M059J (cell line): ENCODE results near the gene TMBIM1. TPM values are rescaled to one million over a fixed set of nuclear protein-coding genes. Genes with fewer than 3 reads are reported as not detected.
"Not testable (repeated sequence)": the region's sequence is repeated elsewhere in the genome, so short reads cannot be mapped to it uniquely, and the experiment has no call there.

Source experiments
- DNase-seq: peaks from one replicate; pipeline ENCODE4 v3.0.0-alpha.2; 2012; ENCODE audit warnings: low read depth
- total RNA-seq: library from RNA; depleted of rRNA; stranded (reverse); fragments of >200 nt; shearing (Covaris generic); gene quantifications from 2 replicates; pipeline ENCODE4 v1.2.3, GENCODE V29; 2014

Gene TMBIM1
- total RNA-seq, 1 experiment from 2014 or later = 89.2 TPM

DNA sequence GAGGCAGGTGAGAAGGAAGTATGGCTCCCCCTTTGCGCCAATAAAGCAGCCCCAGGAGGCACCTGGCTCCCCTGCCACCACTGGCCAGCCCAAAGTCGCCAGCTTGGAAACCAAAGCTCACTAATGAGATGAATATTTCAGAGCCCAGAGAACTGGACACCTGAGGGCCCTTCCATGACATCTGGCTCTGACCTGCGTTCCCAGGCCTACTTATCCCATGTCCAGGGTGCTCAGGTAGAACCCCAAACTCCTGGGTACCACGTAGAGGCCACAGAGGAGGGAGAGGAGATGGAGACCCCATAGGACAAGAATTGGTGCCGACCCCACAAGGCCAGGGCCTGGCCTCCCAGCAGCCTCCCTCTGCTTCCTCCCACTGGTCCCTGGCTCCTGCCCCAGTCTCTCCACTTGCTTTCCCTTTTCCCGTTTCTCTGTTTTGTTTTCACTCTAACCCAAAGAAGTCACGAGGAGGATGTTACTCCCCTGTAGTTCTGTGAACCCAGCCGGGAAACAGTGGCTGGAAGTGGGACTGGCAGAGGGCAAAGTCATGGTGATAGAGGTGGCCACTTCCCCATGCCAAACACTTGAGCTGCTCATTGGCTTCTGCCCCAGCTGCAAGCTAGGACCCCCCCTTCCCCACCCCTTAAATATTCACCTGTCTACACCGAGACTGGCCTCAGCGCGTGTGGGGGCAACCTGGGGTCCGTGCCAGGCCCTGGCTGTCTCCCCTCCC is 820 bp downstream of the TMBIM1 start:
- no peak for DNase-seq

DNA sequence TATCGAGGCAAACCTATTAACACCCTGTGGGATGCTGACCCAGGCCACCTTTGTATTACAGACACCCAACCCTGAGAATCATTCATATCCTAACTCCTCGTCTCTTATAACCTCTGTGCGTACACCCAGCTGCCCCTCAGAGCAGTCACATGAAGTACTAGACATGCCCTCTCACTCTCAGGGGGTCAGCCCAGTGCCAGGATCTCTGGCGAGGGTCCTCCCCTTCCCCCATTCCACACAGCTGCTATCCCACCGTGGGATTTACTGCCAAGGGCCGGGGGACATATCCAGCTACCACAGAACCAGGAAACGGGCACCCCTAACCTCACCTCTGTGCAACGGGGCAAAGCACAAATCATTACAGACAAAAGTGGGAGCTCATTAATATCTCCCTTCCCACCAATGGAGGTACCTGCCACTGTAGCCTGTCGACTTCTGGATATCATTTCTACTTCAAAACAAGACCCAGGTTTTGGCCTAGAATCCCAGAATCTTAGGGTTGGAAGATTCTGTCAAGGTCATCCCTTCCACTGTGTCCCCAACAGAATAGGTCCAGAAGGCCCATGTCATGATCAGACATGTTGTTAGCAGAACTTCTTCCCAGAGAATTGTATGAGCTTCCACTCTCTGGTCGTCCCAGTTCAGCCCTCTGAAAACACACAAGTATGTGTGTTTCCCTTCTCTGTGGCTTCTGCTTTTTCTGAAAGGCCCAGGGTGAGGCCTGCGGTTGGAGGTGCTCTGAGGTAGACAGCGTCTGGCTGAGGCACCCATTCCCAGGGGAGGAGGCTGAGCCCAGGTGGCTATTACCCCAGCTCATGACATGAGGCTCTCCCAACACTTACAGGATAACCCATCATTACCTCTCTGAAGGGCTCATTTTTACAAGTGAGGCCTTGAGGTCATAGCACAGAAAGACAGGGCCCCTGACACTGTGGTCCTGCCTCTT is 1.7 kb downstream of the TMBIM1 start:
- no peak for DNase-seq

DNA sequence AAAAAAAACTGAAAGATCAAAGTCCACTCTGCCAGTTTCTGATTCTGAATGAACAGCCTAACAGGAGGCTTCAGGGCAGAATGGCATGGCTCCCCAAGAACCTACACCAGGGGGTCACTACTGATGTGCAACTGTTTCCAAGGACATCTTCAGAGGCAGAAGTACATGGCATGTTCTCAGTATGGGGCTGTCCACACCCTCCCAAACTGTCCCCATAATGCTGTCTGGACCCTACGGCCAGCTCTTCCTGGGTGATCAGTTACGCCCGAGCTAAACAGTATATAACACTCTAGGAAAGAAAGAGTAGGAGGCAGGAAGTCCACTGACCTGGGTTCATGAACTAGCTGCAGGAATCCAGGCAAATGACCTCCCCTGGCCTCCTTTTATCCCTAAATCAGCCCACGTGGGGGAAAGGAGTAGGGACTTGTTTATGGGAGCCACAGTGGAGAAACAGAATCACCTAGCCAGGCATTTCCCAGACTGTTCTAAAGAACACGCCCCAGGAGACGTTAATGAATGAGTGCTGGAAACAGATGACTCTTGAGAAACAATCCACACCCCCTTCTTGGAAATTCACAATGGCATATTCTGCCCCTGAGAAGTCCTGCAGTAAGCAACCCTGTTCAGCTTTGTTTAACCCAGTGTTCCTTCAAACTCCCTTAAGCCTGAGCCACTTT is 2.5 kb downstream of the TMBIM1 start:
- DNase-seq = no peak

DNA sequence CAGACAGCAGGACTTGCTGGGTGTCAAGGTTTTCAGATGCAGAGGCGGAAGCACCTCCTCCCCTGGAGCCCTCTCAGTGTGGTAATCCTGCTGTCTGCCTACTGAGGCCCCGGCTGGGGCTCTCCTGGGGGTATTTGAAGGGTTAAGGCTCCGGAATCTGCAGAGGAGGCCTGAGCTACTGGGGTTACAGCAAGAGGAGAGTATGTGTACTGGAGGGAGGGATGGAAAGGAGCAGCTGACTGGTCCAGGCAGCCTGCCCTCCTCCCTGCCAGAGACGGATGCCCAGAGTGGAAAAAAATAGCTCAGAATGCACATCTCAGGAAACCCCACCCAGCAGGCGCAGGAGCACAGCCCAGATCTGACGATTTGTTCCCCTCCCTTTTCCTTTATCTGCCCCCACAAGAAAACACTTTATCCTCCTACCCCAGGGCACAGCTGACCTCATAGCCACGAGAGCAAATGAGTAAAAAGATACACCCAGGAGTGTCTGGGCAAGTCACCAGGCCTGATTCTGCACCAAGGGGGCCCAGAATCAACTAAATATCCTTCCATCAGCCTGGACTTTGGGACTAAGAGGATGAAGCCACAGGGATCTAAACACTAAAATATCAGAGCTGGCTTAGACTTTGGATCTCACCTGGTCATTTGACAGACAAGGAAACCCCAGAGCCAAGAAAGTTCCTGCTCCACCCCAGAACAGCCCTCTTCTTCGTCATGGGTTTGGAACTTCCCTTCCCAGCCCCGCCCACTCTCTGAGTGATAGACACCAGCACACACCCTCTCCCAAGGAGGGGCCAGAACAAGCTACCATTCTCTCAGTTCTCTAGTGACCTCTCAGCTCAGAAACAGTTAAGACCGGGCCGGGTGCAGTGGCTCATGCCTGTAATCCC is 5.5 kb downstream of the TMBIM1 start:
- DNase-seq = peak; percentile 95

DNA sequence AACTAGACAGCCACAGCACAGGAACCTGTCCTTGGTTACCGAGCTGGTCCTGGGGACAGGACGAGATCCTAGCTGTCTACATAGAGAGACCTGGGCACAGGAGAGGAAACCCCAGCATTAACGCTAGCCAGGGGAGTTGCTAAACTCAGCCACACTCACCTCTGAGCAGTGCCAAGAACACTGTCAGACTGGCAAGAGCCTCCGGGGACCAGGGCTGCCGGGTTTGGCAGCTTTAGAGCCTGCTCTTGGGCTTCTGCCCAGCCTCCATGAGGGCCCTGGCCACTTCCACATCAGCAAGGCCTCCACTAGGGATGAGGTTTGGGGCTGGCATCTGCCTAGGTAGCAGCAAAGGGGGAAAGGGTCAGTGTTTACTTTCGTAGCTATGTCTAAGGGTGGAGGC is 6.7 kb downstream of the TMBIM1 start:
- peak; percentile 71 for DNase-seq

DNA sequence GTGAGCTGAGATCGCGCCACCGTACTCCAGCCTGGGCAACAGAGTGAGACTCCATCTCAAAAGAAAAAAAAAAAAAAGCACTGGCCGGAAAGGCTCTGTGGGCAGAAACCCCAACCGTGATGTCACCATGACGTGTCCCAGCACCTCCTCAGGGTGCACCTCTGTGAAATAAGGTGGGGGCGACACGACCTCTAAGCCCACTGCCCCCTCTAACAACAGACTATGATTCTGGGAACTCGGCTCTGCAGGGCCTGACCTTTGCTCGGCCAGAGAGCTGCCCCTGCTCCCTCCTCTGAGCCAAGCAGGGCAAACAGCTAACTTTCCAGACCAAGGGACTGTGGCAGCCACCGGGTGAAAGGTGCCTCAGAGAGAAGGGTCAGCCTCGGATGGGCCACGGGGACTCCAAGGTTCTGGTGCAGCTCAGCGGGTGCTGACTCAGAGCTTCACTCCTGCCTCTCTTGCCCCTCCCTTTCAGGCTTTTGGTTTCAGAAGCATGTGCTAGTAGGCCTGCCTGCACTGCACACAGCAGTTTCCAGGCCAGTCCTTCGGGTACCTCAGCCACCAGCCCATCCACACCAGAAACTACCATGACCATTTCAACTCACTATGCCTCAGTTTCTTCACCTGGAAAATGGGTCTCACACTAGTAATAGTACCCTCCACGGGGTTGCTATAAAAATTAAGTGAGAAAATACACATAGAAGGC is 8.0 kb downstream of the TMBIM1 start:
- DNase-seq = peak; percentile 84

DNA sequence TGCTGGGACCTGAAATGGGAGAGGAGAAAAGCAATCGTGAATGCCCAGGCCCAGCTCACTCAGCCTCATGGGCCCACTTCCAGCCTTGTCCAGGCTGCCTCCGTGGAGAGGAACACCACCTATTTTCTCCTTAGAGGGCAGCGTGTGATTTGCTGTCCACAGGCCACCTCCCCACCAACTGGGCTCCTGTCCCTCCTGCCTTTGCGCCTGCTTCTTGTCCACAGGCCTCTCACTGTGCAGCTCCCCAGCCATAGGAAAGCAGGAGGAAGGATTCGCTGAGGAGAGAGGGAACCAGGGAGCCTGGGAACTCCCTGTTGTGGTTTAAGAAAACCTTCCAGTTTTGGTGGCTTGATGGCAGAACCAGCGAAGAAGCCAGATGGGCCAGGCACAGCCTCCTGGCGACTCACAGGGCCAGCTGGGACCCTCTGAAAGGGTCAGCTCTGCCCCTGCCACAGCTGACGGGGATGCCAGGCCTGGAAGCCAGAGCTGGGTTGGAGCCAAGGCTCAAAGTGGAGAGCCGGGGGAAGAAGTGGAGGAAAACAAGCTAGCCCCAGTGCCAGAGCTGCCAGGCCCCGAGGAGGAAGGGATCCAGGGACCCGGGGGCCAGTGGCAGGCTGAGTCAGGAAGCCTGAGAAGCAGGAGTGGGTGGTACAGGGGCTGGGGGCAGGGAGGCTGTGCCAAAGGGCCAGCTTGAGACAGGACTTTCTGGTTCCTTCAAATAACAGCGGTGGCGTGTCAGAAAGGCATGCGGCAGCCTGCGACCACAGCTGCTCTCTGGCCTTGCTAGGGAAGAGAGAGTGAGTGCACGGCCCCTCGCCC is 9.9 kb downstream of the TMBIM1 start:
- peak; percentile 66 for DNase-seq

DNA sequence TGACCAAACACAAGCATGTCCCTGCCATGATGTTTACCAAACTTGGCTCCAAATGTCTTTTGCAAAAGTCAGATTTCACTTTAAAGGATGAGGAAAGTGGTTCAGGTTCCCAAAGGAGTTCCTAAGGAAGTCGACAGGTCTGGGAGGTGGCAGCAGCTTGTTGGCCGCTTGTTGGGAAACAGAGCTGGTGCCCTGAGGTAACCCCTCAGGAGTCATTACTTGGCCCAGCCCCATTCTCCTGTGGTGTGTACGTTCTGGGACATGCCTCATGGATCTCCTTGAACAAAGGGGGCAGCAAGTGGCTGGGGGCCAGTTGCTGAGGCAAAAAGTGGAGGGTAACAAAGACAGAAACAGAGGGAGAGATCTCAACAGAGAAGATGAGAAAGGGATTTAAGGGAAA is 10.9 kb downstream of the TMBIM1 start:
- DNase-seq = no peak

DNA sequence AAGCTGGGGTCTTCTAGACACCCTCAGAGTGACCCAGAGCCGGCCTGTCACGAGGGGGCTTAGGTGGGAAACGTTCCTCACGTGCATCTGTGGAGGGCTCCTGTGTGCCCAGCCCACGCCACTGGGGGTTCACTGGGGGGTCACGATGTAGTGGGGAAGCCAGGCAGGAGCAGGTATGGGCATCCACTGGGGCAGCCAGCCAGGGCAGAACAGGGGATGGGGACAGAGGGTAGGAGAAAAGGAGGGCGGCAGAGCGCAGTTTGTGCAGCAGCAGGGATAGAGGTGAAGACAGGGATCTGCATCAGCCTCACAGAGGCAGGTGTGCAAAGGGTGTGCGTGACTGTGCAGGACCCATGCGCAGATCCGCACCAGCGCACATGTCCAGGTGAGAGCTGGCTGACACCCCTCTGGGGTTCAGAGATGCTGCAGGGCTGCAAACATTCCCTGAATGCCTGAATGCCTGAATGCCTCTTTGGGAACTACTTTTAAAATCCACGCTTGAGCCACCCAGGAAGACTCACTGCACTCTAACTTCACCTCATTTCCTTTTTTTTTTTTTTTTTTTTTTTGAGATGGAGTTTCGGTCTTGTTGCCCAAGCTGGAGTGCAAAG is 11.9 kb downstream of the TMBIM1 start:
- no peak for DNase-seq

DNA sequence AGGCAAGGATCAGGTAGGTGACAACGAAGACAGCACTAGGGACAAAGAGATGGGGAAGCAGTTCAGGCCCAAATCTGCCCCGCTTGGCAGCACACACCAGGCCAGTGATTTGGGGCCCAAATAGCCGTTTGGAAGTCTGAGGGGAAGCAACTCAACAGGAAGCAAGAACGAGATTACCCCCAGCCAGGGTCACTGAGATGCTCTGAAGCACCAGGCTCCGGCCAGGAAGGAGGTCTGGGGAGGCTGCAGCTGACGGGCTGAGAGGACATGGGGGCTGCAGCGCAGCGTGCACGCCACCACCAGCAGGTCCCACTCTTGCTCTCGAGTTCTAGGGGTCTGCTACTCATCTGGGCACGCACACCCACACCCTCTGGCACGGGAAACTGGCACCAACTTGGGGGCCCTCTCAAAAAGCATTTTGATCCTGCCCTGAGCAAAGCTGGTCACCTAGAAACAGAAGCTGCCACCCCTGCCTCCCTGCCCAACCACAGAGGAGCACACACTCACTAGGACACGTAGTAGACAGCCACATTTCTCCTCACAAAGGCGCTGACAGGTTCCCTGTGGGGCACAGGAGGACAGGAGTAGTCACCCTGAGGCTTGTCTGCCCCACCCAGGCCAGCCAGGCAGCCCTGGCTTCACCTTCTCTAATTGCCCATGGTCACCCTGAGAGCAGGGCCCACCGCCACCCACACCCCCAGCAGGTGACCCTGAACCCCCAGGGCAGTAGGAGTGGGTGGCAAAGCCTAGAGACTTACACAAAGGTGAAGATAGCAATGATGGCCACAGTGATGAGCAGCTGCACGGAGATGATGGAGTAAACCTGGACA is 13.6 kb downstream of the TMBIM1 start:
- no peak for DNase-seq

DNA sequence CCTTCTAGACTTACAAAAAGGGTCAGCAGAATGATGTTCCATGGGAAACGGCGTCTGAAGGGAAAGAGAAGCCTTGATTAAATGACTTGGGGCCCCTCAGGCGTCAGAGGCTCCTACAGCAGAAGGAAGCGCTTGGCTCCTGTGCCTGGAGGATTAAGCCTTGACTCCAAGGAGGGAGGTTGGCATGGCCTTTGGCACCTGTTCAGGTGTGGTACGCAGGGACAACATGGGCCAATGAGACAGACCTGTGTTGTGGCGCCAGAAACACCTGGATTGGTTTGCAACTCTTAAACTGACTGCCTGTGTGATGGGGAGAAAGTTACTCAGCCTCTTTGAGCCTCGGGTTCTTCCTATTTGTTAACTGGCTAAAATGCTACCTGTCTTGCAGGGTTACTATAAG is 14.4 kb downstream of the TMBIM1 start:
- no peak for DNase-seq

DNA sequence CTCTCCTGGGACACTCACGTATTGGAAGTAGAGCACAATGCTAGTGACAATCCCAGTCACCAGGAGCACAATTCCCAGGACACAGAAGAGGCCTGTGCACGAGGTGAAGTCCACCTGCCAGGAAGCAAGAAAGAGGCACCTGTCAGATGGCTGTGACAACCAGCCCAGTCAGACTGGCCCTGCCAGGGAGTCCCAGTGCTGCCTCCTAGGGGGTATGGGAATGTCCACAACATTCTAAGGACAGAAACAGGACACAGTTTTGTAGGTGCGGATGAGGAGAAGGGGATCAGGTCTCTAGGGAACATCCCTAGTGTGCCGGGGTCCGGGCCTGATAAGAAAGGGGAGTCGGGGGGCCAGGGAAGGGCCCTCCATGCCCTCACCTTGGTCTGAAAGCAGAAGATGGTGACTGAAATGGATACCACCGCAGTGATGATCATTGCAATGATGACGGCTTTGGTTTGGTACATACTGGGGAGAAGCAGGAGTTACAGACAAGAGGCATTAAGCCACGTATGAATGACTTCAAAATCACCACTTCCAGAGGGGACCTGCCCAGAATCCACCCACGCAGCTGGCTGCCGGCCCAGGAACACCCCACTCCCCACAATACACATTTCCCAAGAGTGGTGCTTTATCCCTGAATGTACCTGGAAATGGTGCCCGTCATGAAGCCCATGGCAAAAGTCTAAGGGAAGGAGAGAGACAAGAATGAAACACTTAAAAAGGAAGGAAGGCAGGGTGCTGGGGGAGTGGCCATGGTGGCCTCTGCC is 15.1 kb downstream of the TMBIM1 start:
- DNase-seq = no peak

DNA sequence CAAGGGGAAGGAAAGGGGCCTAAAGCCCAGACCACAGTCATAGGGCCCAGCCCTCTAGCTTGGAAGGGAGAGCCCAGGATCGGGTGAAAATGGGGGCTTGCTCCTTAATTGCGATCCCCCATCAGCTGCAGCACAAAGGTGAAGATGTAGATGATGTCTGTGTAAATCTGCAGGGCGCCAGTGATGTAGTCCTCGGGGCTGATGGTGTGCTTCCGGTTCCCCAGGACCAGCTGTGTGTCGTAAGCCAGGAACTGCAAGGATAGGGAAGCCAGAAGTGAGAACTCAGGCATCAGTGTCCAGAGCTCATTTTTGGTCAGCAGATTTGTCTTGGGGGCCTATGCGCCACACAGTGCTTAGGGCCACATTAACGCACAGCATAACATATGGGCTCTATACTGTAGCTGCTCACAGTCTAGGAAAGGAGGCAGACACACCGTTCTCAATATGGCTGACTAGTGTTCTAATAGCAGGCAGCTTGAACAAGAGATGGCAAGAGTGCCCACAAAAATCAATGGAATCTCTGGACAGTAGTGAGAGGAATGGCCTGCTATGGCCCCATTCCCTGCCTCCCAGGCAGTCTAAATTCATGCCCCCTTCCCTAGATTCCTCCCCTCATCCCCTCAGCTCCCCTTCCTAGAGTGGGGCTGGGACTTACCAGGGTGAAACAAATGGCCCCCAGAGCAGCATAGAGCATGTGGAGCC is 16.8 kb downstream of the TMBIM1 start:
- no peak for DNase-seq

DNA sequence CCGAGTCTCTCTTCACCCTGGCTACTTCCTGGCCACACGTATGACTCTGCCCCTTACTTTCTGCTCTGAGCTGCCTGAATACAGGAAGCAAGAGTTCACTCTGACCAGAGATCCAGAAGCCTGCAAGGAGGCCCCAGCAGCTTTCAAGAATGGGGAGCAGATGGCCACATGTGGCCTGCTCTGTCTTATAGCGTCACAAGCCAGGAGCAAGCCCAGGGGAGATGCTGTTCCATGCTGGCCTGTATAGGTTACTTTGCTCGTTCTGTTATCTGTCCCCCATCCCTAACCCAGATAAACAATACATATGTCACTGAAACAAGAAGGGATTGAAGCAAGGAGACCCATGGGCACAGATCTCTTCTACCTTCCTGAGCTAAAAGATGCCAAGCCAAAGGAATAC is 17.7 kb downstream of the TMBIM1 start:
- no peak for DNase-seq

DNA sequence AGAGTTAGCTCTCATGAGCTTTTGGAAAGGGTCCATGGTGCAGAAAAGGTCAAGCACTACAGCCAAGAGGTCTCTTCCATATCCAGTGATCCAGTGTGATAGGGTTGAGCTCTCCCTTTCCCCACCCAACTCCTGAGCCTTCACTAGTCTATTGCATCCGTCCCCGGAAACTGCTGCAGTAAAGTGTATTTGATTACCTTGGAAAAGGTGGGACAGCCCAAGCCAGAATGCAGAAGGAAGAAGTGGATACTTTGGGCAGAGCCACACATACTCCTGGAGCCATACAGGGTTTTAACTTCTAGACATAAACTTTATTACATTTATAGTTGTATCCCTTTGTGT is 18.4 kb downstream of the TMBIM1 start:
- DNase-seq = no peak

DNA sequence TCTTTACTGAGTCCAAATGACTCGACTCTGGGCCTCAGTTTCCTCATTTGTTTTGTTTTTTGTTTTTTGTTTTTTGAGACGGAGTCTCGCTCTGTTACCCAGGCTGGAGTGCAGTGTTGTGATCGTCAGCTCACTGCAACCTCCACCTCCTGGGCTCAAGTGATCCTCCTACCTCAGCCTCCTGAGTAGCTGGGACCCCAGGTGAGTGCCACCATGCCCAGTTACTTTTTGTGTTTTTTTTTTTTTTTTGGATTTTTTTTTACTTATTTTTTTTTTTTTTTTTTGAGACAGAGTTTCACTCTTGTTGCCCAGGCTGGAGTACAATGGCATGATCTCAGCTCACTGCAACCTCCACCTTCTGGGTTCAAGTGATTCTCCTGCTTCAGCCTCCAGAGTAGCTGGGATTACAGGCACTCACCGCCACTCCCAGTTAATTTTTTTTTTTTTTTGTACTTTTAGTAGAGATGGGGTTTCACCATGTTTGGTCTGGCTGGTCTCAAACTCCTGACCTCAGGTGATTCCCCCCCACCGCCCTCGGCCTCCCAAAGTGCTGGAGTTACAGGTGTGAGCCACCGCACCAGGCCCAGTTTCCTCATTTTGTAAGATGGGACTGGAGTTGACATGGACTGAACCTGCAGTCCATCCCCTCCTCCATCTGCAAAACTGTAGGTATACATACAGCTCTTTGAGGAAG is 18.9 kb downstream of the TMBIM1 start:
- not testable (repeated sequence) for DNase-seq
